ENCODE measurements around the gene PPIG.

- TF ChIP-seq EP300 (IDR thresholded peaks at IDR 0.05; ENCODE audit: borderline replicate concordance in 1 of 2, low read depth in 1 of 2, low read length in 1 of 2): no peak
- no peak for TF ChIP-seq CTCF (IDR thresholded peaks at IDR 0.05)
- TF ChIP-seq POLR2AphosphoS5 (IDR thresholded peaks at IDR 0.05; ENCODE audit: low read depth, low read length): no peak
- TF ChIP-seq REST (IDR thresholded peaks at IDR 0.05; ENCODE audit: low read depth, low read length): no peak
Observed at GRCh38 chr2:169662744-169663143, 78.6 kb downstream of the PPIG start.
